ENCODE measurements around the gene IL6R. TPM values are rescaled to one million over a fixed set of nuclear protein-coding genes. Genes with fewer than 3 reads are reported as not detected.

The IL6R gene
- total RNA-seq, 3 donors from 2014 or later: 31.8 to 43.9 (median 42.5) TPM

GRCh38 chr1:154416471-154417337 is 11.6 kb downstream of the IL6R start:
- no peak overlapping the region for H3K4me3 ChIP-seq
- intact Hi-C loops (cut with DNase I, micrococcal nuclease): no loop called here
- H3K9me3 ChIP-seq: no peaks in the 10 kb centered on the region
- H3K36me3 ChIP-seq (ENCODE audit: low read depth): no peaks in the 10 kb centered on the region
- ATAC-seq: no peak
- no peak for TF ChIP-seq CTCF (IDR thresholded peaks at IDR 0.05)
- peaks cover 41% of the 10 kb centered on the region for H3K4me1 ChIP-seq (ENCODE audit: low read depth)
- DNase-seq: peak in 1 of 3 donors; percentile 39

- peaks cover 41% of the 10 kb centered on the region for H3K4me1 ChIP-seq (ENCODE audit: low read depth)
- no peak overlapping the region for H3K4me3 ChIP-seq
- no peaks in the 10 kb centered on the region for H3K9me3 ChIP-seq
- no peaks in the 10 kb centered on the region for H3K36me3 ChIP-seq (ENCODE audit: low read depth)
- intact Hi-C loops (cut with DNase I, micrococcal nuclease): no loop called here
- TF ChIP-seq CTCF (IDR thresholded peaks at IDR 0.05): no peak
- no peak for ATAC-seq
- no peak for DNase-seq
Observed at GRCh38 chr1:154417338-154417608, 12.1 kb downstream of the IL6R start.

- no peak overlapping the region for H3K4me3 ChIP-seq
- peaks cover 41% of the 10 kb centered on the region for H3K4me1 ChIP-seq (ENCODE audit: low read depth)
- intact Hi-C loops (cut with DNase I, micrococcal nuclease): no loop called here
- ATAC-seq: peak; percentile 91
- H3K9me3 ChIP-seq: no peaks in the 10 kb centered on the region
- no peaks in the 10 kb centered on the region for H3K36me3 ChIP-seq (ENCODE audit: low read depth)
- no peak for TF ChIP-seq CTCF (IDR thresholded peaks at IDR 0.05)
- peak; percentile 78 to 91 (median 89) for DNase-seq
Observed at GRCh38 chr1:154418062-154418921, 13.1 kb downstream of the IL6R start.

DNA sequence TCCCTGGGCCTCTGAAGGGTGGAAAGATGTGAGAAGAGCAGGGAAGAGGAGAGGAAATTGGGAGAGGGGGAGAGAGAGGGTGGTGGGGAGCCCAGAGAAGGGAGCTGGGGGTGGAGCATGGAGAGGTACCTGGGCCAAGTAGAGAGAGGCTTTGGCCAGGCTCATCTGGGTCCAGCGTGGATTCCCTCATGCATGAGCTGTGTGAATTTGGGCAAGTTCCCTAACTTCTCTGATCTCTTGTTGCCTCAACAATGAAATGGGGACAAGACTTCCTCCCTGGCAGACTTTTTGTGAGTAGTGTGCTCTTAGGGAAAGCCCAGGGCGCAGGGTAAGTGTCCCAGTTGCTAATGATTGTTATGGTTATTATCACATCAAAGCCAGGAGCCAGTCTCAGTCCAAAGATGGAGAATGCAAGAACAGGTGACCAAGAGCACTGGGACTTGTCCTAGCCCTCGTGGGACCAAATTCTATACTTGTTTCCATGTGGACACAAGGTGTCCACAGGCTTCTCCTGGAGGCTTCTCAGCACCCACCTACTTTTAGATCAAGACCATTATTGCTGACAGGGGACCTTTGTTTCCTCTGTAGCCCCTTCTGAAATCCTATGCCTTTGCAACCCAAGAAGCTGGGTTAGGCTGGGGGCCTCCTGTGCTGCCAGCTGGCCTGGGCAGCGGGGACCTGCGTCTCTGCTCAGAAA is 13.9 kb downstream of the IL6R start:
- ATAC-seq (peak; percentile 4), DNase-seq (no peak)
- peaks cover 44% of the 10 kb centered on the region for H3K4me1 ChIP-seq (ENCODE audit: low read depth)
- TF ChIP-seq CTCF (IDR thresholded peaks at IDR 0.05): no peak
- intact Hi-C loops (cut with DNase I, micrococcal nuclease): no loop called here
- no peak overlapping the region for H3K4me3 ChIP-seq
- no peaks in the 10 kb centered on the region for H3K36me3 ChIP-seq (ENCODE audit: low read depth)
- no peaks in the 10 kb centered on the region for H3K9me3 ChIP-seq

- ATAC-seq: peak; percentile 40
Observed at GRCh38 chr1:154419620-154420571, 14.8 kb downstream of the IL6R start.

More at GRCh38 chr1:154419620-154420571, 14.8 kb downstream of the IL6R start:
- Histone ChIP-seq H3K4me1 (ENCODE audit: low read depth) (peaks cover 47% of the 10 kb centered on the region), H3K36me3 (ENCODE audit: low read depth) (no peaks in the 10 kb centered on the region), H3K4me3 (no peak overlapping the region), H3K9me3 (no peaks in the 10 kb centered on the region)
- peak; percentile 70 to 86 (median 72) for DNase-seq
- intact Hi-C loops (cut with DNase I, micrococcal nuclease): no loop called here
- no peak for TF ChIP-seq CTCF (IDR thresholded peaks at IDR 0.05)
